ENCODE results near the gene LGALS3.
"Not testable (repeated sequence)": the region's sequence is repeated elsewhere in the genome, so short reads cannot be mapped to it uniquely, and the experiment has no call there.

The LGALS3 gene

GRCh38 chr14:55129086-55129427 is at the start of gene LGALS3:
Gene LGALS3 (plus strand): TSS chr14:55129252. CDS start chr14:55137374, 8,122 bp downstream.
- Histone ChIP-seq H3K4me3 (ENCODE audit: low read depth, low read length) (peak within 1 kb of the TSS; percentile 41), H3K9me3 (ENCODE audit: control insufficient read depth, low read length) (no peaks in the 10 kb centered on the region), H3K4me2 (ENCODE audit: low read length) (peak within 1 kb of the TSS; percentile 70), H3K36me3 (ENCODE audit: control insufficient read depth, insufficient read depth, low read length) (no peaks in the 10 kb centered on the region), H3K9ac (no peak within 1 kb of the TSS), H3K27ac (peak within 1 kb of the TSS; percentile 22), H3K27me3 (ENCODE audit: control insufficient read depth, insufficient read depth, low read length) (no peaks in the 10 kb centered on the region), H3K4me1 (no peaks in the 10 kb centered on the region), H3K79me2 (no peaks in the 10 kb centered on the region), H2AFZ (peak within 1 kb of the TSS; percentile 91)
- TF ChIP-seq CTCF (IDR thresholded peaks at IDR 0.05), result no peak

- not testable (repeated sequence) for H3K27ac ChIP-seq; H3K4me1 ChIP-seq; H2AFZ ChIP-seq; H3K79me2 ChIP-seq; H3K27me3 ChIP-seq (ENCODE audit: control insufficient read depth, insufficient read depth, low read length); H3K36me3 ChIP-seq (ENCODE audit: control insufficient read depth, insufficient read depth, low read length); H3K4me3 ChIP-seq (ENCODE audit: low read depth, low read length); H3K9me3 ChIP-seq (ENCODE audit: control insufficient read depth, low read length); H3K9ac ChIP-seq; H3K4me2 ChIP-seq (ENCODE audit: low read length)
Measured at GRCh38 chr14:55079961-55080360, 49.1 kb upstream of the LGALS3 start.

- no peaks in the 10 kb centered on the region for H3K36me3 ChIP-seq (ENCODE audit: control insufficient read depth, insufficient read depth, low read length)
- no peak overlapping the region for H3K27ac ChIP-seq
- H3K4me2 ChIP-seq (ENCODE audit: low read length), result no peak overlapping the region
- no peaks in the 10 kb centered on the region for H3K27me3 ChIP-seq (ENCODE audit: control insufficient read depth, insufficient read depth, low read length)
- no peak overlapping the region for H3K9ac ChIP-seq
- no peak overlapping the region for H3K4me3 ChIP-seq (ENCODE audit: low read depth, low read length)
- no peak overlapping the region for H2AFZ ChIP-seq
- no peaks in the 10 kb centered on the region for H3K79me2 ChIP-seq
- TF ChIP-seq CTCF (IDR thresholded peaks at IDR 0.05), result no peak
- no peaks in the 10 kb centered on the region for H3K4me1 ChIP-seq
- no peaks in the 10 kb centered on the region for H3K9me3 ChIP-seq (ENCODE audit: control insufficient read depth, low read length)
Measured at GRCh38 chr14:55084401-55085059, 44.5 kb upstream of the LGALS3 start.

- TF ChIP-seq CTCF (IDR thresholded peaks at IDR 0.05), result no peak
- H3K27ac ChIP-seq, result no peak overlapping the region
- H3K4me3 ChIP-seq (ENCODE audit: low read depth, low read length), result no peak overlapping the region
- H3K4me2 ChIP-seq (ENCODE audit: low read length), result no peak overlapping the region
- no peaks in the 10 kb centered on the region for H3K36me3 ChIP-seq (ENCODE audit: control insufficient read depth, insufficient read depth, low read length)
- no peaks in the 10 kb centered on the region for H3K27me3 ChIP-seq (ENCODE audit: control insufficient read depth, insufficient read depth, low read length)
- H3K9ac ChIP-seq, result no peak overlapping the region
- H3K9me3 ChIP-seq (ENCODE audit: control insufficient read depth, low read length), result no peaks in the 10 kb centered on the region
- no peaks in the 10 kb centered on the region for H3K4me1 ChIP-seq
- no peak overlapping the region for H2AFZ ChIP-seq
- no peaks in the 10 kb centered on the region for H3K79me2 ChIP-seq
Measured at GRCh38 chr14:55085060-55085660, 43.9 kb upstream of the LGALS3 start.

- Histone ChIP-seq H2AFZ (no peak overlapping the region), H3K36me3 (ENCODE audit: control insufficient read depth, insufficient read depth, low read length) (no peaks in the 10 kb centered on the region), H3K27me3 (ENCODE audit: control insufficient read depth, insufficient read depth, low read length) (no peaks in the 10 kb centered on the region), H3K79me2 (no peaks in the 10 kb centered on the region), H3K4me3 (ENCODE audit: low read depth, low read length) (no peak overlapping the region), H3K9ac (no peak overlapping the region), H3K4me2 (ENCODE audit: low read length) (no peak overlapping the region), H3K9me3 (ENCODE audit: control insufficient read depth, low read length) (no peaks in the 10 kb centered on the region), H3K4me1 (no peaks in the 10 kb centered on the region), H3K27ac (no peak overlapping the region)
- no peak for TF ChIP-seq CTCF (IDR thresholded peaks at IDR 0.05)
Measured at GRCh38 chr14:55086938-55087337, 42.1 kb upstream of the LGALS3 start.
